DND-41 (cell line): ENCODE data around the gene LRP2BP.

Experiments
- CTCF ChIP-seq: IDR thresholded peaks from 2 replicates; pipeline ENCODE4 v1.5.1; 2012; ENCODE audit warnings: borderline replicate concordance, low read length, moderate library complexity, mild to moderate bottlenecking; ENCODE audit not compliant: poor library complexity, severe bottlenecking; ENCODE audit errors: extremely low read depth
- EZH2 ChIP-seq: IDR thresholded peaks from 3 replicates; pipeline ENCODE4 v1.6.1; 2012; ENCODE audit warnings: borderline replicate concordance, low read depth, mild to moderate bottlenecking, moderate library complexity, low read length, inconsistent platforms; ENCODE audit not compliant: severe bottlenecking

DNA sequence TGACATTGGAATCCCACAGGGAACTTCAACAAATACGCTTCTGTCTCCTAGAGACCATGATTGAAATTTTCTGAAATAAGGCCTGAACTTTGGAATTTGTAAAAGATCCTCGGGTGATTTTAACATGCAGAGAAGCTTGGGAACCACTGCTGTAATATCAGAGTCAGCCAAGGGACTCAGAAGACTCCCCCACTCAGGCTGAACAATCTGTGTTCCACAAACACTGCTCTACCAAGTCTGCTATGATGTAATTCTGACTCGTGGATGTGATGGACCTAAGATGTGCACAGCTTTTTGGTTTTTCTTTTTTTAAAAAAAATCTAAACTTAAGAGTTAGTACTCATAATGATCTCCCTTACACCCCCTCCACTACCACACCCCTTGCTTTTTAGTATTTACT is 26.0 kb downstream of the LRP2BP start:
- TF ChIP-seq CTCF: no peak
- TF ChIP-seq EZH2: no peak
